PFSK-1 (cell line): Measurements from ENCODE around the gene GAMT.

Experiments
- POLR2AphosphoS5 ChIP-seq: IDR thresholded peaks from 2 replicates; pipeline ENCODE4 v1.6.1; 2012; ENCODE audit warnings: low read depth, mild to moderate bottlenecking, control low read depth, low read length, moderate library complexity
- REST ChIP-seq, 2 experiments: IDR thresholded peaks; 2 replicates each; pipeline versions ENCODE4 v1.6.1 to v1.8.0; 2011 to 2012; ENCODE audit warnings: low read depth in 2 of 2, low read length in 2 of 2, control low read depth in 1 of 2, inconsistent platforms in 1 of 2, mild to moderate bottlenecking in 1 of 2, moderate library complexity in 1 of 2; ENCODE audit not compliant: insufficient read depth in 1 of 2
- TAF1 ChIP-seq: IDR thresholded peaks from 2 replicates; pipeline ENCODE4 v1.6.1; 2012; ENCODE audit warnings: low read length, control low read depth, borderline replicate concordance; ENCODE audit not compliant: insufficient read depth

GRCh38 chr19:1383312-1384084 is 17.8 kb downstream of the GAMT start, which contains the start of gene NDUFS7:
- TF ChIP-seq POLR2AphosphoS5: 0 out of 2 replicates have a peak, but pooled peaks have one; percentile 48
- no peak; a peak in 1 of 4 replicates for TF ChIP-seq REST (IDR thresholded peaks at IDR 0.05; ENCODE audit: insufficient read depth in 1 of 2, low read depth in 2 of 2, low read length in 2 of 2)
- peak; percentile 88 for TF ChIP-seq TAF1
